GM23338 (cell line): ENCODE data around the gene STMN3. TPM values are rescaled to one million over a fixed set of nuclear protein-coding genes. Genes with fewer than 3 reads are reported as not detected.

Experiments
- ATAC-seq: fragments of 200-7000 bp; cut with Tn5 transposase; 3 replicates; pipeline ENCODE4 v1.9.1; 2020
- DNase-seq: peaks from one replicate; pipeline ENCODE4 v3.0.0-alpha.2; 2015; ENCODE audit warnings: low spot score
- H2AFZ ChIP-seq: fragments of 200-600 bp; sonication (generic); 2 replicates; pipeline ENCODE4 v1.8.0; 2016; ENCODE audit warnings: antibody characterized with exemption, mild to moderate bottlenecking, moderate library complexity
- H3F3A ChIP-seq: fragments of 200-600 bp; sonication (generic); replicated peaks from 2 replicates; pipeline ENCODE4 v1.8.0; 2017; ENCODE audit warnings: antibody characterized with exemption, mixed run types, low read depth
- H3K27ac ChIP-seq: fragments of 200-600 bp; sonication (generic); 2 replicates; pipeline ENCODE4 v1.6.1; 2016; ENCODE audit warnings: low read depth
- H3K27me3 ChIP-seq: fragments of 200-600 bp; sonication (generic); 2 replicates; pipeline ENCODE4 v1.8.0; 2016; ENCODE audit warnings: mild to moderate bottlenecking, mixed run types, moderate library complexity; ENCODE audit not compliant: insufficient read depth
- H3K36me3 ChIP-seq: fragments of 200-600 bp; sonication (generic); 2 replicates; pipeline ENCODE4 v1.8.0; 2016; ENCODE audit warnings: mild to moderate bottlenecking; ENCODE audit not compliant: insufficient read depth
- H3K4me1 ChIP-seq: fragments of 200-600 bp; sonication (generic); 2 replicates; pipeline ENCODE4 v1.8.0; 2016; ENCODE audit warnings: mild to moderate bottlenecking, moderate library complexity; ENCODE audit not compliant: insufficient read depth
- H3K4me2 ChIP-seq: fragments of 200-600 bp; sonication (generic); 2 replicates; pipeline ENCODE4 v1.7.1; 2017; ENCODE audit warnings: mixed run types
- H3K4me3 ChIP-seq: fragments of 200-600 bp; sonication (generic); 2 replicates; pipeline ENCODE4 v1.6.1; 2016; ENCODE audit warnings: mixed run types
- H3K79me2 ChIP-seq: fragments of 200-600 bp; sonication (generic); replicated peaks from 2 replicates; pipeline ENCODE4 v1.8.0; 2017; ENCODE audit warnings: mild to moderate bottlenecking; ENCODE audit not compliant: insufficient read depth
- H3K9me2 ChIP-seq: fragments of 200-600 bp; sonication (generic); 2 replicates; pipeline ENCODE4 v1.8.0; 2017; ENCODE audit not compliant: insufficient read depth
- H4K20me1 ChIP-seq: fragments of 200-600 bp; sonication (generic); replicated peaks from 2 replicates; pipeline ENCODE4 v1.8.0; 2017; ENCODE audit warnings: mild to moderate bottlenecking; ENCODE audit not compliant: insufficient read depth
- H3K27ac Mint-ChIP-seq: 2 replicates; pipeline ENCODE4 v1.8.0; 2020; ENCODE audit warnings: inconsistent platforms, mild to moderate bottlenecking, moderate library complexity, mixed read lengths
- H3K27me3 Mint-ChIP-seq: 3 replicates; pipeline ENCODE4 v1.8.0; 2022; ENCODE audit warnings: low read depth, mild to moderate bottlenecking, moderate library complexity, mixed read lengths, inconsistent platforms; ENCODE audit not compliant: insufficient read depth, poor library complexity
- H3K36me3 Mint-ChIP-seq: 3 replicates; pipeline ENCODE4 v1.8.0; 2021; ENCODE audit warnings: low read depth, mild to moderate bottlenecking, inconsistent platforms, moderate library complexity, mixed read lengths
- H3K4me1 Mint-ChIP-seq: 3 replicates; pipeline ENCODE4 v1.8.0; 2020; ENCODE audit warnings: mild to moderate bottlenecking, inconsistent platforms, mixed read lengths
- H3K4me3 Mint-ChIP-seq: 3 replicates; pipeline ENCODE4 v1.8.0; 2021; ENCODE audit warnings: moderate library complexity, mild to moderate bottlenecking, inconsistent platforms, mixed read lengths
- H3K9me3 Mint-ChIP-seq: 3 replicates; pipeline ENCODE4 v1.8.0; 2020; ENCODE audit warnings: moderate library complexity, mild to moderate bottlenecking, inconsistent platforms, mixed read lengths
- CREB1 ChIP-seq: fragments of 250-450 bp; sonication (Bioruptor Pico); IDR thresholded peaks from 2 replicates; pipeline ENCODE4 v1.5.0; 2020; ENCODE audit warnings: low read depth, mild to moderate bottlenecking, moderate library complexity
- ETS1 ChIP-seq: IDR thresholded peaks from 2 replicates; pipeline ENCODE4 v1.6.1; 2016; ENCODE audit warnings: antibody characterized with exemption
- EZH2phosphoT487 ChIP-seq: fragments of 200-600 bp; sonication (generic); IDR thresholded peaks from one replicate; pipeline ENCODE4 v1.8.1; 2018; ENCODE audit warnings: antibody characterized with exemption; ENCODE audit not compliant: unreplicated experiment
- JUNB ChIP-seq: IDR thresholded peaks from one replicate; pipeline ENCODE4 v1.6.1; 2016; ENCODE audit warnings: antibody characterized with exemption; ENCODE audit not compliant: unreplicated experiment
- NANOG ChIP-seq: IDR thresholded peaks from 2 replicates; pipeline ENCODE4 v1.6.1; 2016; ENCODE audit warnings: antibody characterized with exemption, borderline replicate concordance
- POLR2AphosphoS5 ChIP-seq: IDR thresholded peaks from 2 replicates; pipeline ENCODE4 v1.6.1; 2016; ENCODE audit warnings: antibody characterized with exemption, low read depth
- REST ChIP-seq: IDR thresholded peaks from one replicate; pipeline ENCODE4 v1.6.1; 2018; ENCODE audit warnings: antibody characterized with exemption; ENCODE audit not compliant: unreplicated experiment
- STAT1 ChIP-seq: IDR thresholded peaks from one replicate; pipeline ENCODE4 v1.6.1; 2016; ENCODE audit warnings: antibody characterized with exemption; ENCODE audit not compliant: unreplicated experiment
- ZNF114 ChIP-seq: fragments of 250-450 bp; sonication (Bioruptor Pico); IDR thresholded peaks from 2 replicates; pipeline ENCODE4 v1.5.0; 2020; ENCODE audit warnings: mild to moderate bottlenecking, moderate library complexity
- ZNF331 ChIP-seq: fragments of 250-450 bp; sonication (Bioruptor Pico); IDR thresholded peaks from 2 replicates; pipeline ENCODE4 v1.5.0; 2020; ENCODE audit warnings: low read depth, mild to moderate bottlenecking, moderate library complexity
- ZNF462 ChIP-seq: fragments of 250-450 bp; sonication (Bioruptor Pico); IDR thresholded peaks from 2 replicates; pipeline ENCODE4 v1.5.0; 2020; ENCODE audit warnings: mild to moderate bottlenecking, moderate library complexity
- polyA plus RNA-seq: library from polyadenylated mRNA; unstranded; fragments of >200 nt; fragmentation: Nextera tagmentation; extraction: Ambion mirVana; gene quantifications from 2 replicates; pipeline ENCODE4 v1.2.1, GENCODE V29; 2016
- total RNA-seq: library from RNA; depleted of rRNA; stranded (reverse); fragments of >200 nt; shearing (Covaris generic); gene quantifications from 2 replicates; pipeline ENCODE4 v1.2.3, GENCODE V29; 2014

Gene STMN3
- total and polyA plus RNA-seq, 2 experiments from 2014 or later = 28.6 to 61.3 TPM

- 0 out of 2 replicates have a peak, but pooled peaks cover 2% of the 10 kb centered on the region for H3F3A ChIP-seq
- no peak for DNase-seq
- Mint-ChIP-seq H3K27ac (no peak overlapping the region), H3K9me3 (no peaks in the 10 kb centered on the region), H3K4me1 (no peaks in the 10 kb centered on the region), H3K27me3 (peaks cover 3% of the 10 kb centered on the region), H3K36me3 (peaks cover 18% of the 10 kb centered on the region), H3K4me3 (no peak overlapping the region)
- H3K4me1 ChIP-seq = no peaks in the 10 kb centered on the region
- no peak overlapping the region for H3K4me2 ChIP-seq
- TF ChIP-seq REST (no peak), CREB1 (no peak), POLR2AphosphoS5 (no peak), EZH2phosphoT487 (no peak), ZNF331 (CRISPR knock-in tag) (no peak), JUNB (no peak), ZNF462 (CRISPR knock-in tag) (no peak), ETS1 (no peak), STAT1 (no peak), ZNF114 (CRISPR knock-in tag) (no peak), NANOG (no peak)
- ATAC-seq = no peak
- H3K79me2 ChIP-seq = no peaks in the 10 kb centered on the region
- H2AFZ ChIP-seq = no peak overlapping the region
- H3K4me3 ChIP-seq = no peak overlapping the region
- H4K20me1 ChIP-seq = no peaks in the 10 kb centered on the region
- H3K9me2 ChIP-seq = no peaks in the 10 kb centered on the region
- H3K27ac ChIP-seq = no peak overlapping the region
- no peaks in the 10 kb centered on the region for H3K36me3 ChIP-seq
- no peaks in the 10 kb centered on the region for H3K27me3 ChIP-seq
Measured at GRCh38 chr20:63591786-63592355, 61.4 kb downstream of the STMN3 start.
